Activated naive CD4-positive, alpha-beta T cell treated with anti-CD3 and anti-CD28 coated beads, Interleukin-2, amount 50 U/mL, for 24 hours (primary cell): Measurements from ENCODE around the gene HLA-DQB1.
A peak's percentile ranks its signal among the peaks of the same experiment; 100 is the strongest.
"Not testable (repeated sequence)": the region's sequence is repeated elsewhere in the genome, so short reads cannot be mapped to it uniquely, and the experiment has no call there.

Source experiments
- H3K27ac Mint-ChIP-seq: one replicate; pipeline ENCODE4 v1.8.0; 2021; ENCODE audit warnings: mild to moderate bottlenecking, mixed read lengths
- H3K27me3 Mint-ChIP-seq: one replicate; pipeline ENCODE4 v1.8.0; 2021; ENCODE audit warnings: mixed read lengths
- H3K36me3 Mint-ChIP-seq: one replicate; pipeline ENCODE4 v1.8.0; 2021; ENCODE audit warnings: mixed read lengths
- H3K4me1 Mint-ChIP-seq: one replicate; pipeline ENCODE4 v1.8.0; 2021; ENCODE audit warnings: mixed read lengths
- H3K4me3 Mint-ChIP-seq: one replicate; pipeline ENCODE4 v1.8.0; 2021; ENCODE audit warnings: mild to moderate bottlenecking, mixed read lengths
- H3K9me3 Mint-ChIP-seq: one replicate; pipeline ENCODE4 v1.8.0; 2021; ENCODE audit warnings: mixed read lengths

HLA-DQB1 gene

DNA sequence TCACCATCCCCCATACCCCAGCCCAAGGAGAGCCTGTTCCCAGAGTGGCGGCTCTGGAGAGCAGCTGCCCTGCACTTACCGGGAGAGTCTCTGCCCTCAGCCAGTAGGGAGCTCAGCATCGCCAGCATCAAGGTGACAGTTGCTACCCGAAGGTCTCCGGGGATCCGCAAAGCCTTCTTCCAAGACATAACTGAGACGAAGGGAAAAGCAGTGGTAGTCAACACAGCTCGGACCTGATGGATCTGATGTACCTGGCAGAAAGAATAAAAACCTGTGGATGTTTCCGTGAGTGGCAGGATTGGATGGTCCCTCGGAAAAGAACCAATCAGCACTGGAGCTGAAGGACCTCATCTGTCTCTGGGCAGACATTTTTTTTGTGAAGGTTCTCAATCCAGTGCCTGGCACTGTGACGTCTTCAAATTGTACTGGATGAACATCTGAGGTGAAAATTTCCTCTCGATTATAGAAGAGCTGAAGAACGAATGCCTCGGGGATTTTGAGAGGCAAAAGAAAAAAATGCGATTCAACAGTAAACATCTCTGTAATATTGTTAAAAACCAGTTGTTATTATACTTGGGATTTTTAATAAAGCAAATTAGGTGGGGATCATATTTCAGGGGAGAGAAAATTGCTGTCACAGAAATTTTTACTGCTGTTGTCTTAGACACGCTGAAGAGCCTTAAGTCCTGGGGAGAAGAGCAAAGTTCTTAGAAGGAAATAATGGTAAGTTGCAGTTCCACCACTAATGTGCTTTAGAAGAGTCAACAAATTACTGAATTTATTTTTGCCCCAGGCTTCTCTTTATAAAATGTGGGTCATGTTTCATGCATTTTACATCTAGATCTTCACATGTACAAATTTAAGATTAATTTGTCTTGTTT is at the start of gene HLA-DQB1:
Gene HLA-DQB1 (minus strand): TSS at position 238 of the 881 bp plus-strand sequence. CDS start 50 bp downstream, at position 188.
- Mint-ChIP-seq H3K4me1 (peaks cover 41% of the 10 kb centered on the region), H3K27ac (peak within 1 kb of the TSS; percentile 33), H3K9me3 (no peaks in the 10 kb centered on the region), H3K36me3 (no peaks in the 10 kb centered on the region), H3K4me3 (peak within 1 kb of the TSS; percentile 78), H3K27me3 (peaks cover 9% of the 10 kb centered on the region)

DNA sequence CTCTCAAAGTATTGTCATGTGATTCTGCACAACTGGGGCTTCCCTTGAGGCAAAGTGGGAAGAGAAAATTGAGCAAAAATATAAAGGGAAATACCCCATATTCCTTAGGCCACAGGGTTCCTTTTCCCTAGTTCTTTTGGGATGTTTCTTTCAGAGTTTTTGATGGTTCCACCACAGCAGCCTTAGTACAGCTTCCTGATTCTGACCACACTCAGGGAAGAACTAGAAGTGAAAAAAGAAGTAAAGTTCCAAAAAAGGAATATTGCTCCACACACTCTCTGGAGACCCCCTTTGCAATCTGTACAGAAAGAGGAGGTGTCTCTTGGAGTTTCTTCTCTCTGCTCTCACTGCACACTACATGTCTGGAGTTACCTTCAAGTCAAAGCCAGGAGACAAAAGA is 46.8 kb upstream of the HLA-DQB1 start:
- Mint-ChIP-seq H3K27ac (no peak overlapping the region), H3K36me3 (no peaks in the 10 kb centered on the region), H3K4me1 (no peaks in the 10 kb centered on the region), H3K9me3 (no peaks in the 10 kb centered on the region), H3K4me3 (no peak overlapping the region), H3K27me3 (no peaks in the 10 kb centered on the region)

DNA sequence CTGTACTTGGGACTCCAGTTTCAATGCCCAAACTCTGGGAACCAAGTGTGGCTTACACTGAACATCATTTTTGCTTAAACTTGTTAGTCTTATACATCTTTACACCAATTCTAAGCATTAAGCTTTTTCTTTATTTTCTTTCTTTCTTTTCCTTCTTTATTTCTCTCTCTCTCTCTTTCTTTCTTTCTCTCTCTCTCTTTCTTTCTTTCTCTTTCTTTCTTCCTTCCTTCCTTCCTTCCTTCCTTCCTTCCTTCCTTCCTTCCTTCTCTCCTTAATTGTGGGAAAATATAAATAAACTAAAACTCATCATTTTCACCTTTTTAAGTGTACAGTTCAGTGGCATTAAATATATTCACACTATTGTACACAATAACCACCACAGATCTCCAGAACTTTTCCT is 43.2 kb upstream of the HLA-DQB1 start:
- Mint-ChIP-seq H3K27ac (no peak overlapping the region), H3K27me3 (no peaks in the 10 kb centered on the region), H3K4me1 (no peaks in the 10 kb centered on the region), H3K9me3 (no peaks in the 10 kb centered on the region), H3K4me3 (no peak overlapping the region), H3K36me3 (no peaks in the 10 kb centered on the region)

DNA sequence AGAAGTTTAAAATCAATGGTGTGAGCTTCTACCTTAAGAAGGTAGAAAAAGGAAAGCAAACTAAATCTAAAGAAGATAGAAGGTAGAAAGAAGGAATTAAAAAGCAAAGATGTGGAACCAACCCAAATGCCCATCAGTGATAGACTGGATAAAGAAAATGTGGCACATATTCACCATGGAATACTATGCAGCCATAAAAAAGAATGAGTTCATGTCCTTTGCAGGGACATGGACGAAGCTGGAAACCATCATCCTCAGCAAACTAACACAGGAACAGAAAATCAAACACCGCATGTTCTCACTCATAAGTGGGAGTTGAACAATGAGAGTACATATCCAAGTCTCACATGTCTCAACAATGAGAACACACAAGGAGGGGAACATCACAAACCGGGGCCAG is 38.7 kb upstream of the HLA-DQB1 start:
- not testable (repeated sequence) for H3K9me3 Mint-ChIP-seq, H3K36me3 Mint-ChIP-seq, H3K4me1 Mint-ChIP-seq, H3K4me3 Mint-ChIP-seq, H3K27ac Mint-ChIP-seq
- H3K27me3 Mint-ChIP-seq = peaks cover 10% of the 10 kb centered on the region

DNA sequence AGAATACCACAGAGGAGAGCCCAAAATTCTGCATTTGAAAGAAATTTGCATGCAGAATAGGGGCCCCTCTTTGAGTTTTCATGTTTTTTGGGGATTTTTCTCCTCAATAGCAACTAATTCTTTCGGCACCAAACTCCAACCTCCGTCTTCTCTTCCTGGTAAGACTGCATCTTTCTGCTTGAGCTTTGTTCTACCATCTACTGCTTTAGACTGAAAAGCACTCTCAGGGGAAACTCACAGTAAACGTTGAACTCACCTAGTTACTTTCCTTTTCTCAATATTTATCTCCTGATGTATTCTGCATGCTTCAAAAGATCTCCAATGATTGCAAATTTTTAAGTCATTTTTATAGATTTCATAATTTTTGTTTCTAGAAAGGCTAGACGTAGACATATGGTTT is 36.9 kb upstream of the HLA-DQB1 start:
- peaks cover 12% of the 10 kb centered on the region for H3K27me3 Mint-ChIP-seq
- H3K27ac Mint-ChIP-seq = no peak overlapping the region
- no peaks in the 10 kb centered on the region for H3K4me1 Mint-ChIP-seq
- H3K36me3 Mint-ChIP-seq = no peaks in the 10 kb centered on the region
- H3K4me3 Mint-ChIP-seq = no peak overlapping the region
- H3K9me3 Mint-ChIP-seq = no peaks in the 10 kb centered on the region

DNA sequence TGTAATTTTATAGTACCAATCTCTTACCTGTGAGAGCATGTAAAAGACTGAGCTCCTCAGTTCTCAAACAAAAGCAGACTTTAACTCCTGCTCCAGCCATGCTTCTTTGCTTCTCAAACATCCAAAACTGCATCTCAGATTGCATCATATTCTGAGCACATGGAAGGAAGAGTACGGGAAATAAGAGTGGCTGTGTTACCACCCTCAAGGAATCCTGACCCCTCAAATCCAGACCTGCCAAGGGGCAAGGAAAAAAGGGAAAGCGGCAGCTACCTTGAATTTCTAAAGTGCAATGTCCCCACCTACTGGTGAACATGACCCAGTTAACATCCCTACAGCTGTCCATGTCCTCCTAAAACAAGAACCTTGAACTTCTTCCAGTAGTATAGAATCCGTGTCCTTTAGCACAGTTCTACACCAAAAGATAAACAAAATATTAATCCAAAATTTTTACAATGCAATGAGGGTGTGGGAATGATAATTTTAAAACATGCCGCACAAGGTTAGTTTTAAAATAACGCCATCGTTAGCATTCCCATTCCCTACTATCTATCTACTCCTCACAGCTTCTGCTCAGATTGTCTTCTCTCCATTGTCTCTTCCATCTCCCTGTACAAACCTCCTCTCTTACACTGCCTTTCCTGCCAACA is 34.1 kb upstream of the HLA-DQB1 start:
- H3K9me3 Mint-ChIP-seq = no peaks in the 10 kb centered on the region
- no peaks in the 10 kb centered on the region for H3K4me1 Mint-ChIP-seq
- peaks cover 13% of the 10 kb centered on the region for H3K27me3 Mint-ChIP-seq
- H3K4me3 Mint-ChIP-seq = no peak overlapping the region
- H3K36me3 Mint-ChIP-seq = no peaks in the 10 kb centered on the region
- H3K27ac Mint-ChIP-seq = no peak overlapping the region

DNA sequence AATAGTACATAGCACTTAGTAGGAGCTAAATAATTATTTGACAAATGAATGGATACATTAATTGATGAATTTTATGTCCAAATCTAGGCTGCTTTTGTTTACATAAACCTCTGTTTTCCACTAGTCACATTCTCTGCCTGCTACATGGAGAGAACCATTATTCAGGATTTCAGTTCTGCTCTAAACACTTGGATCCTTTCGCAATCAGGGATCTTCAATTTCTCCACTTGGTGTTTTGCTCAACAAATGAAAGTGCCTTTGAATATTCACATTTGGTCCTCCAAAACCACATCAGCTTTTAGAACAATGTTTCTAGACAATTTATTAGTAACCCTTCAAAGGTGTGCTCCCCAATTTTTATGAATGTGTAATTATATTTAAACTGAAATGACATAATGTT is 30.6 kb upstream of the HLA-DQB1 start:
- Mint-ChIP-seq H3K27ac (no peak overlapping the region), H3K27me3 (peaks cover 17% of the 10 kb centered on the region), H3K4me3 (no peak overlapping the region), H3K9me3 (no peaks in the 10 kb centered on the region), H3K4me1 (peaks cover 3% of the 10 kb centered on the region), H3K36me3 (no peaks in the 10 kb centered on the region)

DNA sequence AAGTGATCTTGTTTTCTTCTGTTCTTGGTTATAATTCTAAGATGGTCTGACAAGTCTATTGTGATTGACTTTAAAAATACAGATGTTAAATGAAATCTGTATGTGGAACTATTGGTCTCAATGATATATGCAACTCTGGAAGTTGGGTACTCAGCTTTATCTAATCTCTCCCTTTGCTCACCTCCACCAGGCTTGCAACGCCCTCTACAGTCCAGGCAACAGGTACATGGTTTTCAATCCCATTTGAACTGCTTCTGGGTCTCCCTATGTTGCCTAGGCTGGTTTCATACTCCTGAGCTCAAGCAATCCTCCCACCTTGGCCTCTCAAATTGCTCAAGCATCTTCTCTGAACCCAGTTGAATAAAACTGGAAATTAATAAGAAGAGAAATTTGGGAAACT is 25.6 kb upstream of the HLA-DQB1 start:
- H3K36me3 Mint-ChIP-seq = no peaks in the 10 kb centered on the region
- no peak overlapping the region for H3K4me3 Mint-ChIP-seq
- H3K27me3 Mint-ChIP-seq = peaks cover 10% of the 10 kb centered on the region
- no peak overlapping the region for H3K27ac Mint-ChIP-seq
- H3K9me3 Mint-ChIP-seq = no peaks in the 10 kb centered on the region
- peaks cover 24% of the 10 kb centered on the region for H3K4me1 Mint-ChIP-seq

DNA sequence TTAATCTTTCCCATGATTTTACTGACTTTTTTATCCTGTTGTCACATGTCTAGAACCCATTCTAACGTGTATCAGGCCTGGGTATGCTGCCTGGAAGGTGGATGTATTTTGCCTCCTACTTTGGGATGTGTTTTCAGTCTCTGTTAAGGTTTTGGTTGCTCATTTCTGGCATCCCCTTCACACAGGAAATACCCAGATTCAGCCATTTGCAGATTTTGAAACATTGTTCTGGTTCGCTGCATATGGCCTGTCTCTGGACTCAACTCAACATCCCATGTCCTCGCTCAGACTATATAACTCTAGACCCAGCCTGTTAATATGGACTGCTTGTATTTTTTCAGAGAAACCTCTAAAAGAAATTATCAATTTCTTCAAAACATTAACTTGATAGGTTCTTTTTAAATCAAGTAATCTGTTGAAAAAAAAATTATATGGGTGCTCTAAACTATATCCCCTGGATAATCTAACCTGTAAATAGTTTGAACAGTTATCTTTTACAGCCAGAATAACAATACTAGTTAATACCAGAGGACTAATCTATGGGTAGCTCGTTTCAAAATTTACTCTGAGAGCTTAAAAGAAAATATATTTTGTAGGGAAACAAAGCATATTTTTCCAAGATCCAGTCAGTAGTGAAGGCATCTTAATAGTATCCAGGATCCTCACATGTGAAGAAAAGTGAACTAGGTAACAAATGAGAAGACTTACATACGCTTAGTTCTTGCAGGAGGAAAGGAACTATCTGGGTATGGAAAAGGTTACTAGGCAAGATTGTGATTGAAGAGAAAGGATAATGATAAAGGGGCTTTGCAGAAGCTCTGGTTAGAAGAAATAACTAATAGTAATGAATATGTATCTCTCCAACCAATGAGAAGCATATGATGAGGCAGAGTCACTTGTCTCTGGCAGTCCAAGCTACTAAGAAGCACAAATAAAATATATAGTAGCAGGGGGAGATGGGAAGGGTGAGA is 23.4 kb upstream of the HLA-DQB1 start:
- Mint-ChIP-seq H3K4me1 (peaks cover 44% of the 10 kb centered on the region), H3K27ac (peak overlapping the region; percentile 17), H3K36me3 (no peaks in the 10 kb centered on the region), H3K4me3 (no peak overlapping the region), H3K9me3 (no peaks in the 10 kb centered on the region), H3K27me3 (peaks cover 6% of the 10 kb centered on the region)

DNA sequence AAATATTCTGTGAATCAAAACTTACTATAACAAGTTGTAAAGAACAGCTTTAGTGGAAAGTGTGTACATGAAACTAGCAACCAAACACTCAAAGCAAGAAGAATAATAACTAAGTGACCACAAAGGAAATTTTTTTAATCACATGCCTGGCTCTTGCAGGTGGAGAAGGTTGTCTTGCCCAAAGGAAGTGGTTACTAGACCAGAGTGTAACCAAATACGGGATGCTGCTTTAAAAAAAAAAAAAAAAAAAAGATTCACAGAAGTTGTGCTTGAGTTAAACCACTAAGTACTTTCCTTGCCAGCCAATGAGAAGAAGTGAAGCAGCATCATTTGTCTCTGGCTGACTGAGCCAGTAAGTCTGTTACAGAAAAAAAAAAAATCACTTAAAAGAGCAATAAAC is 19.1 kb upstream of the HLA-DQB1 start:
- Mint-ChIP-seq H3K9me3 (no peaks in the 10 kb centered on the region), H3K4me3 (peak overlapping the region; percentile 47), H3K27me3 (no peaks in the 10 kb centered on the region), H3K27ac (peak overlapping the region; percentile 65), H3K4me1 (peaks cover 56% of the 10 kb centered on the region), H3K36me3 (peaks cover 4% of the 10 kb centered on the region)

DNA sequence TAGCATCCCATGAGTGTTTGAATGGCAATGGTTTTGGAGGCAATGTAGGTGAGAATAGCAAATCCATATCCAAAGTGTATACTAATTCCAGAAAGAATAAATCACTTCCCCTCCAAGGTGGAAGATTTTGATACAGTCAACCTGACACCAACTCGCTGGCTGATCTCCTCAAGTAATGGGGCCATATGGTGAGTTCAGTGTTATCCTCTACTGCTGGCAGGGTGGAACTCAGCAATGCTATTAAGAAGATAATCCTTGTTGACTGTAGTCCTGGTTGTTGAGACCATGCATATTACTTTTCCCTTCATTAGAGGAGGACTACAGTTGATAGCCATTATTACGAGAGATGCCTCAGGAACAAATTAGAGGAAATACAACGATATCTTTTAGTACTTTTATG is 17.8 kb upstream of the HLA-DQB1 start:
- Mint-ChIP-seq H3K27me3 (no peaks in the 10 kb centered on the region), H3K9me3 (no peaks in the 10 kb centered on the region), H3K4me1 (peaks cover 48% of the 10 kb centered on the region), H3K27ac (no peak overlapping the region), H3K36me3 (peaks cover 4% of the 10 kb centered on the region), H3K4me3 (no peak overlapping the region)

DNA sequence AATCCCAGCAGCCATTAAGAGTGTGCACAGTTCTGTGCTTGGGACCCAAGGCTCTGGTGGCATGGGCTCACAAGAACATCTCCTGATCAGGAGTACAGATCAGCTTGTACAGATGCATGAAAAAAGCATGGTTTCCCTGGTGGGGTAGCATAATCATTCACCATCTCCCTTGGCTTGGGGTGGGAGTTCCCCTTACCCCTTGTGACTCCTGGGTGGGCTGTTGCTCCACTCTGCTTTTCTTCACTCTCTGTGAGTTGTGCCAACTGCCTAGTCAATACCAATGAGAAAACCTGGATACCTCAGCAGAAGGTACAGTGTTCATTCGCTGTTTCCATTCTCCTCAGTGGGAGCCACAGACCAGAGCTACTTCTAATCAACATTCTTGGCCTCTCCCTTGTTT is 13.6 kb upstream of the HLA-DQB1 start:
- H3K9me3 Mint-ChIP-seq = peaks cover 5% of the 10 kb centered on the region
- H3K36me3 Mint-ChIP-seq = peaks cover 5% of the 10 kb centered on the region
- no peak overlapping the region for H3K27ac Mint-ChIP-seq
- H3K4me1 Mint-ChIP-seq = peaks cover 25% of the 10 kb centered on the region
- no peak overlapping the region for H3K4me3 Mint-ChIP-seq
- no peaks in the 10 kb centered on the region for H3K27me3 Mint-ChIP-seq

DNA sequence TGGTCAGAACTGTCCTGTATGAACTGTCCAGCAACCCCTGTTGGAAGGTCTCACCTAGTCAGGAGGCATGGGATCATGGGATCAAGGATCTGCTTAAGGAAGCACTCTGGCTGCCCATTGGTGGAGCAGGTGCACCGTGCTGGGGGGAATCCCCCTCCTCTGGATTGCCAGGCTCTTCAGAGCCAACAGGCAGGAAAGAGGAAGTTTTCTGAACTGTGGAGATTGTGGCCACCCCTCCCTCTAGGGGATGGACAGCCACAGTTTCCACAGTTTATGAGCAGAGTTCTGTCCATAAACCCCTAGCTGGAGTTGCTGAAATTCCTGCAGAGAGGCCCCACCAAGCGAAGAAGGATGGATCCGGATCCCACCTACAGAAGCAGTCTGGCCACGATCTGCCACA is 13.0 kb upstream of the HLA-DQB1 start:
- Mint-ChIP-seq H3K36me3 (peaks cover 5% of the 10 kb centered on the region), H3K9me3 (peaks cover 5% of the 10 kb centered on the region), H3K27ac (no peak overlapping the region), H3K4me1 (peaks cover 20% of the 10 kb centered on the region), H3K27me3 (no peaks in the 10 kb centered on the region), H3K4me3 (no peak overlapping the region)

DNA sequence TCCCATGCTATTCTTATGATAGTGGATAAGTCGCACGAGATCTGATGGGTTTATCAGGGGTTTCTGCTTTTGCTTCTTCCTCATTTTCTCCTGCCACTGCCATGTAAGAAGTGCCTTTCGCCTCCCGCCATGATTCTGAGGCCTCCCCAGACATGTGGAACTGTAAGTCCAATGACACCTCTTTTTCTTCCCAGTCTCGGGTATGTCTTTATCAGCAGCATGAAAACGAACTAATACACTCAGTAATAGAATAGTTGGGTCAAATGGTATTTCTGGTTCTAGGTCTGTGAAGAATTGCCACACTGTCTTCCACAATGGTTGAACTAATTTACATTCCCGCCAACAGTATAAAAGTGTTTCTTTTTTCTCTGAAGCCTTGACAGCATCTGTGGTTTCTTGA is 7.7 kb upstream of the HLA-DQB1 start:
- H3K36me3 Mint-ChIP-seq, H3K4me3 Mint-ChIP-seq, H3K4me1 Mint-ChIP-seq, H3K27me3 Mint-ChIP-seq, H3K9me3 Mint-ChIP-seq, H3K27ac Mint-ChIP-seq: not testable (repeated sequence)

DNA sequence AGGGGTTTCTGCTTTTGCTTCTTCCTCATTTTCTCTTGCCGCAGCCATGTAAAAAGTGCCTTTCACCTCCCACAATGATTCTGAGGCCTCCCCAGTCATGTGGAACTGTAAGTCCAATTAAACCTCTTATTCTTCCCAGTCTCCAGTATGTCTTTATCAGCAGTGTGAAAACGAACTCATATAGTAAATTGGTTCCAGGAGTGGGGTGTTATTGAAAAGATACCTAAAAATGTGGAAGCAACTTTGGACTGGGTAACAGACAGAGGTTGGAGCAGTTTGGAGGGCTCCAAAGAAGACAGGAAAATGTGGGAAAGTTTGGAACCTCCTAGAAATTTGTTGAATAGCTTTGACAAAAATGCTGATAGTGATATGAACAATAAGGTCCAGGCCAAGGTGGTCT is 5.5 kb upstream of the HLA-DQB1 start:
- H3K27ac Mint-ChIP-seq, H3K9me3 Mint-ChIP-seq, H3K27me3 Mint-ChIP-seq, H3K36me3 Mint-ChIP-seq, H3K4me3 Mint-ChIP-seq: not testable (repeated sequence)
- peaks cover 20% of the 10 kb centered on the region for H3K4me1 Mint-ChIP-seq
